GM23248 (cell line): ENCODE measurements around the gene CDC20.

ENCODE experiments used
- EZH2 ChIP-seq: fragments of 200-600 bp; sonication (generic); IDR thresholded peaks from 2 replicates; pipeline ENCODE4 v1.6.1; 2018; ENCODE audit warnings: antibody characterized with exemption, mild to moderate bottlenecking; ENCODE audit not compliant: insufficient read depth, poor library complexity, severe bottlenecking
- EZH2phosphoT487 ChIP-seq: fragments of 200-600 bp; sonication (generic); IDR thresholded peaks from 2 replicates; pipeline ENCODE4 v1.6.1; 2018; ENCODE audit warnings: antibody characterized with exemption, moderate library complexity, mild to moderate bottlenecking, low read depth; ENCODE audit not compliant: insufficient read depth

DNA sequence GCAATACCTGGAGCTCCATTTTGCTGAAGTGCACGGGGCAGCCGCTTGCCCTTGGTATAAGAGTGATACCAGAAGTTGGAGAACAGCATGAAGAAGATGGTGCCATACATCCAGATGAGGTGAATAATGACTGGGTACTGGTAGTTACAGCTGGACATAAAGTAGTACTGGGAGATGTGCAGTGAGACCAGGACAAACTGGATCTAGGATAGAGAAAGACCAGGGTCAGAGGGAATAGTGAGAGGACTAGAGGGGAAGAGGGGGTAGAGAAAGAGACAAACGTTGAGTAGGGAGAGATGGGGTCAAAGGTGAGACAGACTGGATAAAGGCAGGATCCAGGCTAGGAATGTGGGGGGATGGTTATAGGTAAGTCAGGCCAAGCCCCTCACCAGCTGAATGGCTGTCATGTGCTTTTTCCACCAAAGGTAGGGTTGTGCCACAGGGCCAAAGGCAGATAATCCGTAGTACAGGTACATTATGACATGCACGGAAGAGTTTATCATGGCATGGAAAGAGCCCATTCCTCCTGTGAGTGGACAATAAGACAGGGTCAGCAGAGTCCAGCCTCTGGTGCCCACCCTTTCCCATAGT, 5.2 kb downstream of the CDC20 start:
- no peak for TF ChIP-seq EZH2phosphoT487
- no peak for TF ChIP-seq EZH2
